HepG2 (cell line): ENCODE measurements around the gene GPT2. TPM values are rescaled to one million over a fixed set of nuclear protein-coding genes. Genes with fewer than 3 reads are reported as not detected.
A peak's percentile ranks its signal among the peaks of the same experiment; 100 is the strongest.

Experiments
- AFF4 ChIP-seq: sonication (generic); formaldehyde crosslinking; IDR thresholded peaks from 2 replicates; pipeline ENCODE4 v1.4.0; 2020; ENCODE audit warnings: missing genetic modification reagents
- CENPX ChIP-seq: sonication (generic); formaldehyde crosslinking; IDR thresholded peaks from 2 replicates; pipeline ENCODE4 v1.9.0; 2021; ENCODE audit warnings: mild to moderate bottlenecking, missing genetic modification reagents, moderate library complexity
- NFYC ChIP-seq: IDR thresholded peaks from 2 replicates; pipeline ENCODE4 v1.6.1; 2016; ENCODE audit warnings: missing genetic modification reagents, missing compliant biosample characterization
- NR2F1 ChIP-seq, 2 experiments: fragments of 450-650 bp in 1 of 2; formaldehyde crosslinking in 1 of 2; IDR thresholded peaks; 2 replicates each; pipeline versions ENCODE4 v1.5.0 to v1.6.1; 2016 to 2020; ENCODE audit warnings: mild to moderate bottlenecking in 1 of 2, missing compliant biosample characterization in 1 of 2, missing genetic modification reagents in 1 of 2, moderate library complexity in 1 of 2
- RELA ChIP-seq: sonication (generic); formaldehyde crosslinking; IDR thresholded peaks from 2 replicates; pipeline ENCODE4 v1.4.0; 2020; ENCODE audit warnings: missing genetic modification reagents
- SNAPC2 ChIP-seq: sonication (generic); formaldehyde crosslinking; IDR thresholded peaks from 2 replicates; pipeline ENCODE4 v1.8.1; 2022; ENCODE audit warnings: mild to moderate bottlenecking, missing genetic modification reagents
- ZNF326 ChIP-seq: sonication (generic); formaldehyde crosslinking; IDR thresholded peaks from 2 replicates; pipeline ENCODE4 v1.4.0; 2020; ENCODE audit warnings: missing genetic modification reagents, borderline replicate concordance
- ZNF343 ChIP-seq: sonication (generic); formaldehyde crosslinking; IDR thresholded peaks from 2 replicates; pipeline ENCODE4 v1.4.0; 2020; ENCODE audit warnings: mild to moderate bottlenecking, missing genetic modification reagents
- ZNF567 ChIP-seq: sonication (generic); formaldehyde crosslinking; IDR thresholded peaks from 2 replicates; pipeline ENCODE4 v1.8.1; 2023; ENCODE audit warnings: mild to moderate bottlenecking, missing genetic modification reagents, borderline replicate concordance
- ZNF646 ChIP-seq: sonication (generic); formaldehyde crosslinking; IDR thresholded peaks from 2 replicates; pipeline ENCODE4 v1.9.0; 2021; ENCODE audit warnings: mild to moderate bottlenecking, missing genetic modification reagents
- ZNF687 ChIP-seq: sonication (generic); formaldehyde crosslinking; IDR thresholded peaks from 2 replicates; pipeline ENCODE4 v1.5.1; 2020; ENCODE audit warnings: mild to moderate bottlenecking, missing genetic modification reagents, moderate library complexity
- polyA plus RNA-seq, 8 experiments: library from polyadenylated mRNA; depleted of rRNA in 3 of 8; stranded (reverse) in 7 of 8; unstranded in 1 of 8; fragments of >200 nt; fragmentation: Illumina TruSeq in 4 of 8; extraction: Trizol in 4 of 8; gene quantifications; 2 replicates each; pipeline versions ENCODE4 v1.2.1 to v1.2.3, GENCODE V29; 2011 to 2016; ENCODE audit warnings: low read depth in 4 of 8, missing spikeins in 1 of 8, mixed read lengths in 1 of 8; ENCODE audit not compliant: insufficient read depth in 1 of 8
- total RNA-seq, 5 experiments: library from RNA; depleted of rRNA; stranded (reverse); fragments of >200 nt; fragmentation: Illumina TruSeq; extraction: Trizol; gene quantifications; 2 replicates each; pipeline ENCODE4 v1.2.3, GENCODE V29; 2016; ENCODE audit warnings: low read depth in 1 of 5
- TF ChIP-seq, protein P1 (sequence below): sonication (generic); formaldehyde crosslinking; IDR thresholded peaks from 2 replicates; pipeline ENCODE4 v1.5.0; 2020; ENCODE audit warnings: mild to moderate bottlenecking, missing genetic modification reagents, moderate library complexity
- TF ChIP-seq, protein P2 (sequence below): IDR thresholded peaks from 2 replicates; pipeline ENCODE4 v1.6.1; 2016; ENCODE audit warnings: missing genetic modification reagents, missing compliant biosample characterization

GPT2 gene
- total and polyA plus RNA-seq, 2 of the 13 experiments (the other 11 are each of a cell fraction or from before 2014, with no cell fraction given), result 138 to 267 TPM

- TF ChIP-seq, protein P1, sequence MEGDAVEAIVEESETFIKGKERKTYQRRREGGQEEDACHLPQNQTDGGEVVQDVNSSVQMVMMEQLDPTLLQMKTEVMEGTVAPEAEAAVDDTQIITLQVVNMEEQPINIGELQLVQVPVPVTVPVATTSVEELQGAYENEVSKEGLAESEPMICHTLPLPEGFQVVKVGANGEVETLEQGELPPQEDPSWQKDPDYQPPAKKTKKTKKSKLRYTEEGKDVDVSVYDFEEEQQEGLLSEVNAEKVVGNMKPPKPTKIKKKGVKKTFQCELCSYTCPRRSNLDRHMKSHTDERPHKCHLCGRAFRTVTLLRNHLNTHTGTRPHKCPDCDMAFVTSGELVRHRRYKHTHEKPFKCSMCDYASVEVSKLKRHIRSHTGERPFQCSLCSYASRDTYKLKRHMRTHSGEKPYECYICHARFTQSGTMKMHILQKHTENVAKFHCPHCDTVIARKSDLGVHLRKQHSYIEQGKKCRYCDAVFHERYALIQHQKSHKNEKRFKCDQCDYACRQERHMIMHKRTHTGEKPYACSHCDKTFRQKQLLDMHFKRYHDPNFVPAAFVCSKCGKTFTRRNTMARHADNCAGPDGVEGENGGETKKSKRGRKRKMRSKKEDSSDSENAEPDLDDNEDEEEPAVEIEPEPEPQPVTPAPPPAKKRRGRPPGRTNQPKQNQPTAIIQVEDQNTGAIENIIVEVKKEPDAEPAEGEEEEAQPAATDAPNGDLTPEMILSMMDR (CRISPR knock-in tag), result no peak
- TF ChIP-seq ZNF687 (CRISPR knock-in tag), result no peak
- no peak for TF ChIP-seq NR2F1 (CRISPR knock-in tag; IDR thresholded peaks at IDR 0.05)
- no peak for TF ChIP-seq AFF4 (CRISPR knock-in tag)
- no peak for TF ChIP-seq ZNF567 (CRISPR knock-in tag)
- TF ChIP-seq ZNF646, result no peak
- no peak for TF ChIP-seq CENPX (CRISPR knock-in tag)
- TF ChIP-seq, protein P2, sequence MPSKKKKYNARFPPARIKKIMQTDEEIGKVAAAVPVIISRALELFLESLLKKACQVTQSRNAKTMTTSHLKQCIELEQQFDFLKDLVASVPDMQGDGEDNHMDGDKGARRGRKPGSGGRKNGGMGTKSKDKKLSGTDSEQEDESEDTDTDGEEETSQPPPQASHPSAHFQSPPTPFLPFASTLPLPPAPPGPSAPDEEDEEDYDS, result no peak
- peak; percentile 23; the same call in 1 of the 2 replicates for TF ChIP-seq SNAPC2 (CRISPR knock-in tag)
- no peak for TF ChIP-seq NFYC
- no peak for TF ChIP-seq RELA
- no peak for TF ChIP-seq ZNF326 (CRISPR knock-in tag)
- TF ChIP-seq ZNF343, result no peak
Measured at GRCh38 chr16:46882940-46883307, 1.2 kb upstream of the GPT2 start (continued).
